ENCODE measurements around the gene ZNF615. TPM values are rescaled to one million over a fixed set of nuclear protein-coding genes. Genes with fewer than 3 reads are reported as not detected.

The ZNF615 gene
- total RNA-seq, 1 experiment from 2014 or later, result 1.6 TPM

- no peaks in the 10 kb centered on the region for H3K9me2 ChIP-seq (ENCODE audit: insufficient read depth)
- intact Hi-C loops (cut with micrococcal nuclease), result loop anchor here (1.0 kb wide), 2 partner anchors 42 to 59 kb away; partner anchors contain the start of genes ZNF613 and ZNF614
- TF ChIP-seq TCF7L2 (IDR thresholded peaks at IDR 0.05; ENCODE audit: borderline replicate concordance, extremely low read depth, insufficient read depth, insufficient read length), result no peak
- no peak for TF ChIP-seq FOSL1 (IDR thresholded peaks at IDR 0.05; ENCODE audit: low read depth)
- peak; percentile 52; the same call in 1 of the 2 replicates for TF ChIP-seq SRF (IDR thresholded peaks at IDR 0.05; ENCODE audit: low read depth)
- TF ChIP-seq EGR1 (IDR thresholded peaks at IDR 0.05; ENCODE audit: low read depth), result peak; percentile 90
- TF ChIP-seq SP1 (IDR thresholded peaks at IDR 0.05; ENCODE audit: low read depth), result peak; percentile 75
- no peak for TF ChIP-seq MAX (IDR thresholded peaks at IDR 0.05)
- peak; percentile 100 for TF ChIP-seq YY1 (IDR thresholded peaks at IDR 0.05; ENCODE audit: extremely low read depth, insufficient replicate concordance, low read depth, low read length)
- no peak for TF ChIP-seq JUND (IDR thresholded peaks at IDR 0.05)
- TF ChIP-seq EZH2 (IDR thresholded peaks at IDR 0.05), result no peak
- peak; percentile 42 for TF ChIP-seq ZBTB33 (IDR thresholded peaks at IDR 0.05; ENCODE audit: extremely low read depth, insufficient replicate concordance, low read length)
- peak; percentile 95 for TF ChIP-seq ELF1 (IDR thresholded peaks at IDR 0.05; ENCODE audit: borderline replicate concordance, low read depth)
- DNase-seq (ENCODE audit: low read depth, low spot score) (peak; percentile 90), ATAC-seq (peak; percentile 95)
- H3K27me3 ChIP-seq (ENCODE audit: insufficient read depth, low read length), result no peaks in the 10 kb centered on the region
- RAD21 ChIA-PET (ENCODE audit: low non-redundant PET in 1 of 2, low total read pairs in 2 of 2, uncharacterized antibody in 2 of 2, unreplicated experiment in 2 of 2), result no interaction called here
- H3K27ac ChIP-seq (ENCODE audit: low read depth, low read length), result peak within 1 kb of the TSS; percentile 44
- H2AFZ ChIP-seq (ENCODE audit: low read depth, low read length, poor library complexity, severe bottlenecking), result peak within 1 kb of the TSS; percentile 68
- peak within 1 kb of the TSS; percentile 74 for H3K4me2 ChIP-seq (ENCODE audit: low read length)
- peaks cover 22 to 40% of the 10 kb centered on the region in 2 experiments; a peak in 3 of 4 replicates for H3K9me3 ChIP-seq (ENCODE audit: control insufficient read depth in 1 of 2, insufficient read depth in 1 of 2, low read depth in 1 of 2, low read length in 2 of 2)
- H3K36me3 ChIP-seq (ENCODE audit: control insufficient read depth in 1 of 2, insufficient read depth in 2 of 2, low read length in 2 of 2), result no peaks in the 10 kb centered on the region
- H3K79me2 ChIP-seq (ENCODE audit: insufficient read depth, low read length), result no peaks in the 10 kb centered on the region
- H4K20me1 ChIP-seq (ENCODE audit: insufficient read depth), result no peaks in the 10 kb centered on the region
- peak within 1 kb of the TSS; percentile 19; the same call in 1 of the 2 replicates for H3K9ac ChIP-seq (ENCODE audit: low read length)
- POLR2A ChIA-PET, result no interaction called here
- TSS peak; percentile 74 for BruUV-seq (replicated peaks)
- peak within 1 kb of the TSS; percentile 53 to 65 for H3K4me3 ChIP-seq (replicated peaks in 1 of 2; ENCODE audit: low read depth in 1 of 2, low read length in 2 of 2)
- H3K4me1 ChIP-seq (ENCODE audit: control insufficient read depth in 1 of 2, insufficient read depth in 2 of 2, low read length in 2 of 2), result peaks cover 3 to 7% of the 10 kb centered on the region in 2 experiments; a peak in 1 of 4 replicates
- CTCF ChIA-PET, result no interaction called here
Measured at GRCh38 chr19:51986309-51987291, 21.4 kb downstream of the ZNF615 start, which contains the start of gene ZNF350. TSS of gene ZNF350 (minus strand) at chr19:51986840. CDS start at chr19:51974360, 12,480 bp downstream.

All from HCT116 (cell line).